ENCODE data around the gene ACTR2.
A peak's percentile ranks its signal among the peaks of the same experiment; 100 is the strongest.

Gene ACTR2

DNA sequence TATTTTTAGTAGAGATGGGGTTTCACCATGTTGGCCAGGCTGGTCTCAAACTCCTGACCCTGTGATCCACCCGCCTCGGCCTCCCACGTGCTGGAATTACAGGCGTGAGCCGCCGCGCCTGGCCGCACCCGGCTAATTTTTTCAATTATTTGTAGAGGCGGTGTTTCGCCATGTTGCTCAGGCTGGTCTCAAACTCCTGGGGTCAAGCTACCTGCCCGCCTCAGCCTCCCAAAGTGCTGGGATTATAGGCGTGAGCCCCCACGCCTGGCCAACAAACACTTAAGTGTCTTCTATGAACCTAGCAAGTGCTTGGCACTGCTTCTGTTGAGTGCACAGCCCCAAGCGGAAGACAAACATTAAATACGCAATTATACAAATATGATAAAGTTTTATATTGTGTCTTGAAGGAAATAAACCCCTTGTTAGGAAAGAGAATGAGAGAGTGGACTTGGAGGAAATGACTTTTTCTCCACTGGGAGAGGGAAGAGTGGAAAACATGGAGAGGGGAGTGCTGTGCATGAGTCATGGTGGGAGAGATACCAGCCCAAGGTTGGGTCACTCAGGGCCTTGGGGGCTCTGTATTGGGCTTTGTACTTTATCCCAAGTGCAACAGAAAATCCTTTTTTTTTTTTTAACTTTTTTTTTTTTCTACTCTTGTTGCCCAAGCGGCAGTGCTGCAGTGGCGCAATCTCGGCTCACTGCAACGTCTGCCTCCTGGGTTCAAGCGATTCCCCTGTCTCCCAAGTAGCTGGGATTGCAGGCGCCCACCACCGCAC, 41.4 kb upstream of the ACTR2 start:
- Histone ChIP-seq H3K27ac (replicated peaks) (no peak overlapping the region), H3K27me3 (ENCODE audit: insufficient read depth, poor library complexity, severe bottlenecking) (no peaks in the 10 kb centered on the region), H3K4me3 (replicated peaks; ENCODE audit: insufficient read depth, low read length) (no peak overlapping the region)
- DNase-seq (ENCODE audit: low read depth in 1 of 2, low spot score in 1 of 2): peak in 1 of 2 experiments; percentile 19
- TF ChIP-seq, protein P1, sequence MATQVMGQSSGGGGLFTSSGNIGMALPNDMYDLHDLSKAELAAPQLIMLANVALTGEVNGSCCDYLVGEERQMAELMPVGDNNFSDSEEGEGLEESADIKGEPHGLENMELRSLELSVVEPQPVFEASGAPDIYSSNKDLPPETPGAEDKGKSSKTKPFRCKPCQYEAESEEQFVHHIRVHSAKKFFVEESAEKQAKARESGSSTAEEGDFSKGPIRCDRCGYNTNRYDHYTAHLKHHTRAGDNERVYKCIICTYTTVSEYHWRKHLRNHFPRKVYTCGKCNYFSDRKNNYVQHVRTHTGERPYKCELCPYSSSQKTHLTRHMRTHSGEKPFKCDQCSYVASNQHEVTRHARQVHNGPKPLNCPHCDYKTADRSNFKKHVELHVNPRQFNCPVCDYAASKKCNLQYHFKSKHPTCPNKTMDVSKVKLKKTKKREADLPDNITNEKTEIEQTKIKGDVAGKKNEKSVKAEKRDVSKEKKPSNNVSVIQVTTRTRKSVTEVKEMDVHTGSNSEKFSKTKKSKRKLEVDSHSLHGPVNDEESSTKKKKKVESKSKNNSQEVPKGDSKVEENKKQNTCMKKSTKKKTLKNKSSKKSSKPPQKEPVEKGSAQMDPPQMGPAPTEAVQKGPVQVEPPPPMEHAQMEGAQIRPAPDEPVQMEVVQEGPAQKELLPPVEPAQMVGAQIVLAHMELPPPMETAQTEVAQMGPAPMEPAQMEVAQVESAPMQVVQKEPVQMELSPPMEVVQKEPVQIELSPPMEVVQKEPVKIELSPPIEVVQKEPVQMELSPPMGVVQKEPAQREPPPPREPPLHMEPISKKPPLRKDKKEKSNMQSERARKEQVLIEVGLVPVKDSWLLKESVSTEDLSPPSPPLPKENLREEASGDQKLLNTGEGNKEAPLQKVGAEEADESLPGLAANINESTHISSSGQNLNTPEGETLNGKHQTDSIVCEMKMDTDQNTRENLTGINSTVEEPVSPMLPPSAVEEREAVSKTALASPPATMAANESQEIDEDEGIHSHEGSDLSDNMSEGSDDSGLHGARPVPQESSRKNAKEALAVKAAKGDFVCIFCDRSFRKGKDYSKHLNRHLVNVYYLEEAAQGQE (IDR thresholded peaks at IDR 0.05; ENCODE audit: insufficient replicate concordance, low read depth): no peak
- TF ChIP-seq SPI1 (IDR thresholded peaks at IDR 0.05; ENCODE audit: borderline replicate concordance, low read depth) (no peak), POLR2AphosphoS5 (IDR thresholded peaks at IDR 0.05; ENCODE audit: low read depth) (no peak), GABPA (IDR thresholded peaks at IDR 0.05; ENCODE audit: low read depth) (no peak)
- TF ChIP-seq, protein P2, sequence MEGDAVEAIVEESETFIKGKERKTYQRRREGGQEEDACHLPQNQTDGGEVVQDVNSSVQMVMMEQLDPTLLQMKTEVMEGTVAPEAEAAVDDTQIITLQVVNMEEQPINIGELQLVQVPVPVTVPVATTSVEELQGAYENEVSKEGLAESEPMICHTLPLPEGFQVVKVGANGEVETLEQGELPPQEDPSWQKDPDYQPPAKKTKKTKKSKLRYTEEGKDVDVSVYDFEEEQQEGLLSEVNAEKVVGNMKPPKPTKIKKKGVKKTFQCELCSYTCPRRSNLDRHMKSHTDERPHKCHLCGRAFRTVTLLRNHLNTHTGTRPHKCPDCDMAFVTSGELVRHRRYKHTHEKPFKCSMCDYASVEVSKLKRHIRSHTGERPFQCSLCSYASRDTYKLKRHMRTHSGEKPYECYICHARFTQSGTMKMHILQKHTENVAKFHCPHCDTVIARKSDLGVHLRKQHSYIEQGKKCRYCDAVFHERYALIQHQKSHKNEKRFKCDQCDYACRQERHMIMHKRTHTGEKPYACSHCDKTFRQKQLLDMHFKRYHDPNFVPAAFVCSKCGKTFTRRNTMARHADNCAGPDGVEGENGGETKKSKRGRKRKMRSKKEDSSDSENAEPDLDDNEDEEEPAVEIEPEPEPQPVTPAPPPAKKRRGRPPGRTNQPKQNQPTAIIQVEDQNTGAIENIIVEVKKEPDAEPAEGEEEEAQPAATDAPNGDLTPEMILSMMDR (IDR thresholded peaks at IDR 0.05; ENCODE audit: insufficient read depth, low read length): no peak

DNA sequence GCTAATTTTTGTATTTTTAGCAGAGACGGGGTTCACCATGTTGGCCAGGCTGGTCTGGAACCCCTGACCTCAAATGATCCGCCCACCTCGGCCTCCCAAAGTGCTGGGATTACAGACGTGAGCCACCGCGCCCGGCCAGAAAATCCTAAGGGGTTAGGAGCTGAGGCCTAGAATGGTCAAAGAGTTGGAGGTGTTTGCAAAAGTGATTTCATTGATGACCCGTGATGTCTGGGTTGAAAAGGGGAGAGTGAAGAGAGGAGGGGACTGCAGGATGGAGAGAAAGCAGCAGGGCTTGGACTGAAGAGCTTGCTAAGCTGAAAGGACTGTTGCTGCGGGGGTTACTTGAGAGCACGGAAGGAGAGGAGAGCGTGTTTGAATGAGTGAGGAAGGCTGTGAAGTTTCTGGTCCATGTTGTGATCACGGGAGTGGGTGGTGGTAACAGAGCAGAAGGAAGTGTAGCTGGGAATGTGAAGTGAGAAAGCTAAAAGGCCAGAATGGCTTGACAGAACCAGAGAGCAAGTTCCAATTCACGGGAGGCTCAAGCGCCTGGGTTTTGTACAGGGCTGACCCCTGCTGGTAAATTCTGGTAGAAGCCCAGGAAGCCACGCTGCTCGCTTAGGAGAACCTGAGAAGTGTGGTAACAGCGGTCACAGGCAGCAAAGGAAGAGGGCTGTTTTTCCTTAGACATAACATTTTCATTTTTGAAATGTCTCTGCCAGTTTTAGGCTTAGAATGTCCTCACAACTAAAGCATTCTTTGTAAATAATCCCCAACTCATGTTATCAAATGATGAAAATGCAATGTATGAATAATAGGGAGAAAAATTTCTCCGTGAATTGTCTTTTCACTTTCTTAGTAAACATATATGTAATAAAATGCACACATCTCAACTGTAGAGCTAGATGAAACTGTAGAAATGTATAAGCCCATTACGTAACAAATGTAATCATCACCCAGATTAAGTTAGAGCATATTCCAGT, 40.5 kb upstream of the ACTR2 start:
- DNase-seq (ENCODE audit: low read depth in 1 of 2, low spot score in 1 of 2): peak; percentile 69 to 87
- Histone ChIP-seq H3K4me3 (replicated peaks; ENCODE audit: insufficient read depth, low read length) (no peak overlapping the region), H3K27me3 (ENCODE audit: insufficient read depth, poor library complexity, severe bottlenecking) (no peaks in the 10 kb centered on the region), H3K27ac (replicated peaks) (no peak overlapping the region)
- TF ChIP-seq GABPA (IDR thresholded peaks at IDR 0.05; ENCODE audit: low read depth): no peak
- TF ChIP-seq, protein P2 (IDR thresholded peaks at IDR 0.05; ENCODE audit: insufficient read depth, low read length): peak; percentile 92
- no peak for TF ChIP-seq POLR2AphosphoS5 (IDR thresholded peaks at IDR 0.05; ENCODE audit: low read depth)
- TF ChIP-seq SPI1 (IDR thresholded peaks at IDR 0.05; ENCODE audit: borderline replicate concordance, low read depth): no peak; the same call in 1 of the 2 replicates
- TF ChIP-seq, protein P1 (IDR thresholded peaks at IDR 0.05; ENCODE audit: insufficient replicate concordance, low read depth): no peak

DNA sequence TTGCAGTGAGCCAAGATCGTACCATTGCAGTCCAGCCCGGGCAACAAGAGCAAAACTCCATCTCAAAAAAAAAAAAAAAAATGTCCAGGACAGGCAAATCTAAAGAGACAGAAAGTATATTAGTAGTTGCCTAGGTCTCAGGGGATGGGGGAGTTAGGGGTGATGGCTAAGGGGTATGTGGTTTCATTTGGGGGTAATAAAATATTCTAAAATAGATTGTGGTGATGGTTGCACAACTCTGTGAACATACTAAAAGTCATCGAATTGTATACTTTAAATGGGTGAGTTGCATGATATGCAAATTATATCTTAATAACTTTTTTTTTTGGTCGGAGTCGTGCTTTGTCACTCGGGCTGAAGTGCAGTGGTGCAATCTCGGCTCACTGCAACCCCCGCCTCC, 34.2 kb upstream of the ACTR2 start:
- H3K27me3 ChIP-seq (ENCODE audit: insufficient read depth, poor library complexity, severe bottlenecking): no peaks in the 10 kb centered on the region
- DNase-seq (ENCODE audit: low read depth in 1 of 2, low spot score in 1 of 2): no peak

More for the DNA sequence above, 34.2 kb upstream of the ACTR2 start:
- Histone ChIP-seq H3K4me3 (replicated peaks; ENCODE audit: insufficient read depth, low read length) (no peak overlapping the region), H3K27ac (replicated peaks) (no peak overlapping the region)
- TF ChIP-seq POLR2AphosphoS5 (IDR thresholded peaks at IDR 0.05; ENCODE audit: low read depth): no peak
- TF ChIP-seq GABPA (IDR thresholded peaks at IDR 0.05; ENCODE audit: low read depth): no peak
- TF ChIP-seq, protein P1 (IDR thresholded peaks at IDR 0.05; ENCODE audit: insufficient replicate concordance, low read depth): no peak
- TF ChIP-seq SPI1 (IDR thresholded peaks at IDR 0.05; ENCODE audit: borderline replicate concordance, low read depth): no peak
- TF ChIP-seq, protein P2 (IDR thresholded peaks at IDR 0.05; ENCODE audit: insufficient read depth, low read length): no peak
